Loucy (cell line): ENCODE data around the gene ORAI3.

ENCODE experiments used
- EZH2phosphoT487 ChIP-seq: fragments of 200-600 bp; IDR thresholded peaks from 2 replicates; pipeline ENCODE4 v1.6.1; 2018; ENCODE audit warnings: antibody characterized with exemption, mild to moderate bottlenecking, moderate library complexity, borderline replicate concordance
- TF ChIP-seq, protein P1 (sequence below): fragments of 200-600 bp; sonication (generic); conservative IDR thresholded peaks from 2 replicates; pipeline ENCODE4 v1.5.1; 2014; ENCODE audit warnings: mild to moderate bottlenecking, antibody characterized with exemption, low read length

- TF ChIP-seq, protein P1, sequence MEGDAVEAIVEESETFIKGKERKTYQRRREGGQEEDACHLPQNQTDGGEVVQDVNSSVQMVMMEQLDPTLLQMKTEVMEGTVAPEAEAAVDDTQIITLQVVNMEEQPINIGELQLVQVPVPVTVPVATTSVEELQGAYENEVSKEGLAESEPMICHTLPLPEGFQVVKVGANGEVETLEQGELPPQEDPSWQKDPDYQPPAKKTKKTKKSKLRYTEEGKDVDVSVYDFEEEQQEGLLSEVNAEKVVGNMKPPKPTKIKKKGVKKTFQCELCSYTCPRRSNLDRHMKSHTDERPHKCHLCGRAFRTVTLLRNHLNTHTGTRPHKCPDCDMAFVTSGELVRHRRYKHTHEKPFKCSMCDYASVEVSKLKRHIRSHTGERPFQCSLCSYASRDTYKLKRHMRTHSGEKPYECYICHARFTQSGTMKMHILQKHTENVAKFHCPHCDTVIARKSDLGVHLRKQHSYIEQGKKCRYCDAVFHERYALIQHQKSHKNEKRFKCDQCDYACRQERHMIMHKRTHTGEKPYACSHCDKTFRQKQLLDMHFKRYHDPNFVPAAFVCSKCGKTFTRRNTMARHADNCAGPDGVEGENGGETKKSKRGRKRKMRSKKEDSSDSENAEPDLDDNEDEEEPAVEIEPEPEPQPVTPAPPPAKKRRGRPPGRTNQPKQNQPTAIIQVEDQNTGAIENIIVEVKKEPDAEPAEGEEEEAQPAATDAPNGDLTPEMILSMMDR, result no peak
- TF ChIP-seq EZH2phosphoT487, result no peak
These were observed 43.5 kb downstream of the ORAI3 start for GRCh38 chr16:30992276-30992780.
